Stomach (tissue), 9 donors: ENCODE data around the gene TTC7B. TPM values are rescaled to one million over a fixed set of nuclear protein-coding genes. Genes with fewer than 3 reads are reported as not detected.
A peak's percentile ranks its signal among the peaks of the same experiment; 100 is the strongest.

ENCODE experiments used
- DNase-seq, 2 donors: peaks; one replicate each; pipeline versions ENCODE4 v3.0.0 to v3.0.0-alpha.2; 2013 to 2019
- H3K27ac ChIP-seq, 5 donors: fragments of 200-600 bp in 4 of 5; sonication (generic) in 4 of 5; one replicate each; pipeline ENCODE4 v1.5.1; 2013 to 2019; ENCODE audit warnings: mild to moderate bottlenecking in 1 of 5, moderate library complexity in 1 of 5
- H3K27me3 ChIP-seq, 3 donors: fragments of 200-600 bp; sonication (generic); one replicate each; pipeline ENCODE4 v1.5.1; 2017 to 2019; ENCODE audit warnings: mixed run types in 1 of 3
- H3K36me3 ChIP-seq, 4 donors: fragments of 200-600 bp; sonication (generic); 1 replicate in 3 of 4; 2 replicates in 1 of 4; pipeline ENCODE4 v1.5.1; 2016 to 2019
- H3K4me1 ChIP-seq, 4 donors: fragments of 200-600 bp; sonication (generic); one replicate each; pipeline ENCODE4 v1.5.1; 2016 to 2019
- H3K4me3 ChIP-seq, 4 donors: fragments of 200-600 bp; sonication (generic) in 3 of 4; one replicate each; pipeline ENCODE4 v1.5.1; 2016 to 2019; ENCODE audit warnings: mild to moderate bottlenecking in 1 of 4
- H3K9me3 ChIP-seq, 4 donors: fragments of 200-600 bp; sonication (generic); one replicate each; pipeline ENCODE4 v1.5.1; 2016 to 2019
- CTCF ChIP-seq, 7 experiments: fragments of 450-650 bp in 4 of 7; fragments of 200-600 bp in 3 of 7; sonication (generic) in 3 of 7; IDR thresholded peaks; one replicate each; pipeline ENCODE4 v1.5.1; 2016 to 2019; ENCODE audit warnings: antibody characterized with exemption in 7 of 7, control low read depth in 2 of 7, mild to moderate bottlenecking in 1 of 7
- EP300 ChIP-seq: sonication (generic); formaldehyde crosslinking; IDR thresholded peaks from one replicate; pipeline ENCODE4 v1.6.1; 2017; ENCODE audit warnings: antibody characterized with exemption
- POLR2A ChIP-seq, 4 donors: fragments of 450-650 bp; IDR thresholded peaks; one replicate each; pipeline ENCODE4 v1.6.1; 2016; ENCODE audit warnings: antibody characterized with exemption in 4 of 4, control low read depth in 2 of 4, mild to moderate bottlenecking in 1 of 4, moderate library complexity in 1 of 4
- POLR2AphosphoS5 ChIP-seq, 3 donors: sonication (generic); formaldehyde crosslinking; IDR thresholded peaks; one replicate each; pipeline ENCODE4 v1.6.1; 2016; ENCODE audit warnings: antibody characterized with exemption in 3 of 3
- WGBS, 5 donors: extraction: QIAGEN DNeasy Blood & Tissue Kit in 3 of 5; methylation state at CpG; one replicate each; pipeline versions ENCODE4 v1.1.5 to v1.1.7; 2013 to 2018; 5-methylcytosine and 5-hydroxymethylcytosine counted together
- intact Hi-C: fragments of 100-400 bp; cut with DNase I; formaldehyde crosslinking; loops from one replicate; pipeline ENCODE4 v1.15.1; 2023; ENCODE audit warnings: low total_unique reads
- polyA plus RNA-seq, 3 donors: library from polyadenylated mRNA; stranded (reverse); fragments of 200-250 nt; gene quantifications; one replicate each; pipeline ENCODE4 v1.2.3, GENCODE V29; 2013
- total RNA-seq, 5 donors: library from RNA; depleted of rRNA; stranded (reverse); fragments of >200 nt; gene quantifications; one replicate each; pipeline versions ENCODE4 v1.1.0 to v1.2.3, GENCODE V29; 2014 to 2016
- donor health status: healthy with polysubstance abuse.
- donor health status: Bipolar disorder and iron deficiency.
- donor health status: healthy.

Gene TTC7B
- total and polyA plus RNA-seq, 8 donors, result 6.8 to 110 (median 17.7) TPM

GRCh38 chr14:90678420-90678819, 137.8 kb downstream of the TTC7B start:
- WGBS, 5 donors, result 93 to 100% (median 96%) methylated on average over 1 of the region's 1 CpG
- TF ChIP-seq POLR2A (IDR thresholded peaks at IDR 0.05) (no peak), EP300 (no peak), CTCF (IDR thresholded peaks at IDR 0.05) (no peak), POLR2AphosphoS5 (IDR thresholded peaks at IDR 0.05) (no peak)
- intact Hi-C loops, result no loop called here

GRCh38 chr14:90677484-90678050, 138.7 kb downstream of the TTC7B start:
- H3K36me3 ChIP-seq, result peaks cover 0 to 27% (median 13%) of the 10 kb centered on the region in 4 donors
- H3K4me3 ChIP-seq, result no peak overlapping the region
- intact Hi-C loops, result no loop called here
- peaks cover 0 to 58% (median 19%) of the 10 kb centered on the region in 4 donors for H3K4me1 ChIP-seq
- DNase-seq, result peak in 1 of 2 donors; percentile 53
- TF ChIP-seq POLR2AphosphoS5 (IDR thresholded peaks at IDR 0.05), result peak in 2 of 3 donors; percentile 38 to 42
- no peak for TF ChIP-seq CTCF (IDR thresholded peaks at IDR 0.05)
- H3K9me3 ChIP-seq, result no peaks in the 10 kb centered on the region
- no peaks in the 10 kb centered on the region for H3K27me3 ChIP-seq
- 55 to 69% (median 60%) methylated on average over 5 of the region's 5 CpGs for WGBS, 5 donors
- H3K27ac ChIP-seq, result peak overlapping the region in 4 of 5 donors; percentile 39 to 78 (median 57)

More at GRCh38 chr14:90678420-90678819, 137.8 kb downstream of the TTC7B start:
- H3K36me3 ChIP-seq, result peaks cover 0 to 21% (median 13%) of the 10 kb centered on the region in 4 donors
- H3K9me3 ChIP-seq, result no peaks in the 10 kb centered on the region
- H3K4me3 ChIP-seq, result no peak overlapping the region
- peaks cover 0 to 60% (median 19%) of the 10 kb centered on the region in 4 donors for H3K4me1 ChIP-seq
- H3K27me3 ChIP-seq, result no peaks in the 10 kb centered on the region
- peak overlapping the region in 2 of 5 donors; percentile 56 to 78 for H3K27ac ChIP-seq
- DNase-seq, result no peak

DNA sequence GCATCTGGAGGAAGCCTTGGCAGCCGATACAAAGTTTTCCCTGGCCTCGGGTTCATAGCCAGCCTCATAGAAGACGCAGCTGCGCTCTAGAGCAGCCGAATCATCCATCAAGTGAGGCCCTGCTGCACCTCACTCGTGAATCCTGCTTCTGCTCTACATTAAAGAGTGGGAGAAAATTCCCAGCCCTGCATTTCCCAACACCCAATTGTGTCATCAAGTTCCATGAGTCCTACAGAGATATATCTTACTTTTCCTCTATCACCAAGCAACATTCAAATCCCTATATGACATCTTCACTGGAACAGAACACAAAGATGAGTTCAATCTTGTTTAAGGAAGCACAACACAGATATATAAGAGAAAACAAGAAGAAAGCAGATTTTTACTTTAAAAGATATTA, 139.3 kb downstream of the TTC7B start:
- Histone ChIP-seq H3K4me3 (no peak overlapping the region), H3K27me3 (no peaks in the 10 kb centered on the region), H3K4me1 (peaks cover 0 to 52% (median 18%) of the 10 kb centered on the region in 4 donors), H3K36me3 (peaks cover 0 to 32% (median 14%) of the 10 kb centered on the region in 4 donors), H3K9me3 (no peaks in the 10 kb centered on the region), H3K27ac (peak overlapping the region in 3 of 5 donors; percentile 56 to 78 (median 58))
- WGBS, 5 donors, result 87 to 95% (median 92%) methylated on average over 6 of the region's 6 CpGs
- DNase-seq, result peak in 1 of 2 donors; percentile 70
- intact Hi-C loops, result no loop called here
- peak in 2 of 3 donors; percentile 59 to 76 for TF ChIP-seq POLR2AphosphoS5 (IDR thresholded peaks at IDR 0.05)
- TF ChIP-seq POLR2A (IDR thresholded peaks at IDR 0.05), result no peak

- TF ChIP-seq POLR2AphosphoS5 (IDR thresholded peaks at IDR 0.05) (no peak), EP300 (no peak), CTCF (IDR thresholded peaks at IDR 0.05) (no peak)
- Histone ChIP-seq H3K36me3 (peaks cover 0 to 38% (median 16%) of the 10 kb centered on the region in 4 donors), H3K27ac (peak overlapping the region in 2 of 5 donors; percentile 56 to 78), H3K27me3 (no peaks in the 10 kb centered on the region), H3K4me3 (no peak overlapping the region), H3K4me1 (peaks cover 0 to 46% (median 18%) of the 10 kb centered on the region in 4 donors), H3K9me3 (no peaks in the 10 kb centered on the region)
- DNase-seq, result no peak
- intact Hi-C loops, result no loop called here
- WGBS, 5 donors, result 84 to 100% (median 94%) methylated on average over 5 to 7 of the region's 7 CpGs
Measured at GRCh38 chr14:90676356-90676755, 139.9 kb downstream of the TTC7B start.

GRCh38 chr14:90675399-90675798, 140.8 kb downstream of the TTC7B start:
- peak overlapping the region in 3 of 5 donors; percentile 32 to 78 (median 56) for H3K27ac ChIP-seq
- no peak for DNase-seq
- intact Hi-C loops, result no loop called here
- H3K9me3 ChIP-seq, result no peaks in the 10 kb centered on the region
- peaks cover 0 to 45% (median 21%) of the 10 kb centered on the region in 4 donors for H3K4me1 ChIP-seq
- WGBS, 5 donors, result 68 to 77% (median 74%) methylated on average over 7 of the region's 7 CpGs
- TF ChIP-seq EP300 (no peak), POLR2AphosphoS5 (IDR thresholded peaks at IDR 0.05) (peak in 2 of 3 donors; percentile 29 to 62)
- H3K27me3 ChIP-seq, result no peaks in the 10 kb centered on the region
- H3K4me3 ChIP-seq, result no peak overlapping the region
- peaks cover 0 to 46% (median 20%) of the 10 kb centered on the region in 4 donors for H3K36me3 ChIP-seq
